ENCODE results near the gene RLN3.

Gene RLN3

GRCh38 chr19:13982773-13983172 is 45.2 kb upstream of the RLN3 start:
- Histone ChIP-seq H3K9ac (ENCODE audit: insufficient read length) (no peak overlapping the region), H3K36me3 (ENCODE audit: insufficient read depth, low read length) (no peaks in the 10 kb centered on the region), H3K4me3 (no peak overlapping the region), H3K27ac (no peak overlapping the region), H3K9me3 (ENCODE audit: low read depth, low read length) (no peaks in the 10 kb centered on the region)
- DNase-seq (ENCODE audit: low read depth, low spot score) = no peak
- TF ChIP-seq EZH2 (IDR thresholded peaks at IDR 0.05) (no peak), POLR2AphosphoS5 (IDR thresholded peaks at IDR 0.05; ENCODE audit: borderline replicate concordance, low read depth, low read length) (no peak)

DNA sequence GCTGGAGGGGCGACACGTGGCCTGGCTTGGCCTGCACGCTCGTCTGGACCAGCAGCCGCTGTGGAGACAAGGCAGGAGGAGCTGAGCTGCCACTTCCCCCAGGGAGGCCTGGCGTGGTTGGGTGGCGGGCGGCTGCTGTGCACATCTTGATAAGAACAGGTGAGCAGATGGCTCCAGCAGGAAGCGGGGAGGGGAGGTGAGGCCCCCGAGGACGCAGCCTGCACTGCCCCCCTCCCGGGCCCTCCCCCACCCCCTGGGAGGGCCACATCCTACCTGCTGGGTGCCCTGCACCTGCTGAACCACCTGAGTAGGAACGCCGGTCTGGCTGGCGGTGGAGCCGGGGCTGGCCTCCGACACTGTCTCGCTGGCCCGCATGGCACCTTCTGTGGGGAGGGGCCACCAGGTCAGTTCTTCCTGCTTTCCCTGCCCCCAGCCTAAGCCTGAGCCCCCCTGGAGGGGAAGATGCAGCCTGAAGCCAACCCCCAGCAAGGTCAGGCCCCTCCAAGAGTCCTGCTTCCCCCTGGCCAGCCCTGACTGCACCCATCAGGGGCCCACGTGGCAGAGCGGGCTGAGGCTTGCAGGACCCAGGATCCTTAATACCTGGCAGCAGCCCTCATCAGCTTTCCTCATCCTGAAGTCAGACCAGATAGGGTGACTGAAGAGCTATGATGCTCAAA is 44.6 kb upstream of the RLN3 start:
- H3K9ac ChIP-seq (ENCODE audit: insufficient read length) = no peak overlapping the region
- DNase-seq (ENCODE audit: low read depth, low spot score) = no peak
- H3K27ac ChIP-seq = no peak overlapping the region
- TF ChIP-seq POLR2AphosphoS5 (IDR thresholded peaks at IDR 0.05; ENCODE audit: borderline replicate concordance, low read depth, low read length) (no peak), EZH2 (IDR thresholded peaks at IDR 0.05) (no peak), FOXP2 (optimal IDR thresholded peaks at IDR 0.05; ENCODE audit: control extremely low read depth, extremely low read length, insufficient read depth) (no peak)
- H3K4me3 ChIP-seq = no peak overlapping the region
- H3K36me3 ChIP-seq (ENCODE audit: insufficient read depth, low read length) = no peaks in the 10 kb centered on the region
- H3K9me3 ChIP-seq (ENCODE audit: low read depth, low read length) = no peaks in the 10 kb centered on the region

DNA sequence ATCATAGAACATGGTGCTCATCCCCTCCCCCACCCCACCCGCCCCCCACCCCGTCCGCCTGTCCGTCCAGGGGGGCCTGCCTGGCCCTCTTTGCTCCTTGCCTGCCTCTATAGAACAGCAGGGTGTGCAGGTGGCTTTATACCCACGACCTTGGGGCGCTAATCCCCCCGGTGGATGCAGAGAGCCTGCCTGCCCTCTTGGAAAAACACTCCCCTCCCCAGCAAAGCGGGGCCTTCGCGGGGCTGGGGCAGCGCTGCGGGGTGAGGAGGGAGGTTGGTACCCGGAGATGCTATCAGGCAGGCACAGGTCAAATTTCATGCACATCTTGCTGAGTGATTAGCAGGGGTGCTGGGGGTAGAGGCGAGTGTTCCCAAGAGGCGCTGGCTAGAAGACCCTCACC is 43.8 kb upstream of the RLN3 start:
- H3K9ac ChIP-seq (ENCODE audit: insufficient read length) = no peak overlapping the region
- H3K36me3 ChIP-seq (ENCODE audit: insufficient read depth, low read length) = no peaks in the 10 kb centered on the region
- no peak overlapping the region for H3K4me3 ChIP-seq
- H3K9me3 ChIP-seq (ENCODE audit: low read depth, low read length) = no peaks in the 10 kb centered on the region
- TF ChIP-seq POLR2AphosphoS5 (IDR thresholded peaks at IDR 0.05; ENCODE audit: borderline replicate concordance, low read depth, low read length) (no peak), FOXP2 (optimal IDR thresholded peaks at IDR 0.05; ENCODE audit: control extremely low read depth, extremely low read length, insufficient read depth) (no peak), EZH2 (IDR thresholded peaks at IDR 0.05) (no peak)
- no peak overlapping the region for H3K27ac ChIP-seq
- no peak for DNase-seq (ENCODE audit: low read depth, low spot score)

DNA sequence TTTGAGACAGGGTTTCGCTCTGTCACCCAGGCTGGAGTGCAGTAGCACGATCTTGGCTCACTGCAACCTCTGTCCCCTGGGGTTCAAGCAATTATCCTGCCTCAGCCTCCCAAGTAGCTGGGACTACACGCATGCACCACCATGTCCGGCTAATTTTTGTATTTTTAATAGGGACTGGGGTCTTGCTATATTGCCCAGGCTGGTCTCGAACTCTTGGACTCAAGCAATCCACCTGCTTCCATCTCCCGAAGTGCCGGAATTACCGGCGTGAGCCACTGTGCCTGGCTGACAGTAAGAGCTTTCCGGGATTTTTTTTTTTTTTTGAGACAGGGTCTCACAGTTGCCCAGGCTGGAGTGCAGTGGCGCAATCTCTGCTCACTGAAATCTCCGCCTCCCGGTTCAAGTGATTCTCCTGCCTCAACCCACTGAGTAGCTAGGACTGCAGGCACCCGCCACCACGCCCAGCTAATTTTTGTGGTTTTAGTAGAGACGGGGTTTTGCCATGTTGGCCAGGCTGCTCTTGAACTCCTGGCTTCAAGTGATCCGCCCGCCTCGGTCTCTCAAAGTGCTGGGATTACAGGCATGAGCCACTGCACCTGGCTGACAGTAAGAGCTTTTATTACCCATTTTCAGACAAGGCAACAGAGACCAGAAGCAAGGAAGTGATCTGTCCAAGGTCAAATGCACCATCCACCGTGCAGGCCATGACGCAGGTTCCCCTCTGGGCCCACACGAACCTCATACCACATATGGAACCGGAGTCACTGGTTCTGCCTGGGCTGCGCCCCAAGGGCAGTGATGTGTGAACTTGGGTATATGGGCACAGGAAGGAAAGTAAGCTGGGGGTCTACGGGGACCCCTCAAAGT is 42.8 kb upstream of the RLN3 start:
- H3K4me3 ChIP-seq = no peak overlapping the region
- no peak for DNase-seq (ENCODE audit: low read depth, low spot score)
- no peaks in the 10 kb centered on the region for H3K9me3 ChIP-seq (ENCODE audit: low read depth, low read length)
- no peaks in the 10 kb centered on the region for H3K36me3 ChIP-seq (ENCODE audit: insufficient read depth, low read length)
- peak overlapping the region; percentile 78 for H3K27ac ChIP-seq
- H3K9ac ChIP-seq (ENCODE audit: insufficient read length) = no peak overlapping the region
- no peak for TF ChIP-seq EZH2 (IDR thresholded peaks at IDR 0.05)
- no peak for TF ChIP-seq FOXP2 (optimal IDR thresholded peaks at IDR 0.05; ENCODE audit: control extremely low read depth, extremely low read length, insufficient read depth)
- no peak for TF ChIP-seq POLR2AphosphoS5 (IDR thresholded peaks at IDR 0.05; ENCODE audit: borderline replicate concordance, low read depth, low read length)

GRCh38 chr19:13985771-13986347 is 42.1 kb upstream of the RLN3 start:
- TF ChIP-seq EZH2 (IDR thresholded peaks at IDR 0.05) (no peak), POLR2AphosphoS5 (IDR thresholded peaks at IDR 0.05; ENCODE audit: borderline replicate concordance, low read depth, low read length) (no peak), FOXP2 (optimal IDR thresholded peaks at IDR 0.05; ENCODE audit: control extremely low read depth, extremely low read length, insufficient read depth) (no peak)
- no peak for DNase-seq (ENCODE audit: low read depth, low spot score)
- Histone ChIP-seq H3K4me3 (peak overlapping the region; percentile 45), H3K36me3 (ENCODE audit: insufficient read depth, low read length) (no peaks in the 10 kb centered on the region), H3K27ac (peak overlapping the region; percentile 78), H3K9ac (ENCODE audit: insufficient read length) (peak overlapping the region; percentile 47), H3K9me3 (ENCODE audit: low read depth, low read length) (no peaks in the 10 kb centered on the region)

DNA sequence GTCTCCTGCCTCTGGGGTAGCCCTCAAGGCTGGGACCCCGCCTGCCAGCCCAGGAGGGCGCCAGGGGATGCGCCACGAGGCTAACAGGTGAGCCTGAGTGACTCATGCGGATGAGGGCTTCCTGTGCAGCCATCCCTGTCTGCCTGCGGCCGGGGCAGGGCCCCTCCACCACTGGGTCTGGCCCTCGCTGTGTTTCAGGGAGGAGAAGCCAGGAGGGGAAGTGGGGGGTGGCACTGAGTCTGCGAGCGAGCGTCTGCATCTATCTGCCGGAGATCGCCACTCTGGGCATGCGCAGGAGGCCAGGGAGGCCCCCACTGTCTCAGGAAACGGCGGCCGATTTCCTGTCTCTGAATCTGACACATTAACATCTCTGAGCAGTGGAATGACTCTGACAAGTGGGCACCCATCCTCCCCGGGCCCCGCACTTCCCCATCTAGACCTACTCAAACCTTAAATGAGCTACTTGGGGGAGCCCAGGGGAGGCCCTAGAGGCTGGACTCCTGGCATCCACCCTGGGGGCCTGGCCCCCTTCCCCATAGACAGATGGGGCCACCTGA is 41.5 kb upstream of the RLN3 start:
- H3K4me3 ChIP-seq = peak overlapping the region; percentile 45
- peak; percentile 40 for DNase-seq (ENCODE audit: low read depth, low spot score)
- H3K9ac ChIP-seq (ENCODE audit: insufficient read length) = peak overlapping the region; percentile 47
- TF ChIP-seq POLR2AphosphoS5 (IDR thresholded peaks at IDR 0.05; ENCODE audit: borderline replicate concordance, low read depth, low read length) = peak; percentile 31; the same call in 1 of the 2 replicates
- no peak for TF ChIP-seq EZH2 (IDR thresholded peaks at IDR 0.05)
- TF ChIP-seq FOXP2 (optimal IDR thresholded peaks at IDR 0.05; ENCODE audit: control extremely low read depth, extremely low read length, insufficient read depth) = no peak
- H3K27ac ChIP-seq = peak overlapping the region; percentile 78
- no peaks in the 10 kb centered on the region for H3K36me3 ChIP-seq (ENCODE audit: insufficient read depth, low read length)
- no peaks in the 10 kb centered on the region for H3K9me3 ChIP-seq (ENCODE audit: low read depth, low read length)

GRCh38 chr19:13987101-13987890 is 40.7 kb upstream of the RLN3 start:
- peak overlapping the region; percentile 78 for H3K27ac ChIP-seq
- H3K9me3 ChIP-seq (ENCODE audit: low read depth, low read length) = no peaks in the 10 kb centered on the region
- H3K4me3 ChIP-seq = no peak overlapping the region
- TF ChIP-seq POLR2AphosphoS5 (IDR thresholded peaks at IDR 0.05; ENCODE audit: borderline replicate concordance, low read depth, low read length) (no peak), EZH2 (IDR thresholded peaks at IDR 0.05) (no peak), FOXP2 (optimal IDR thresholded peaks at IDR 0.05; ENCODE audit: control extremely low read depth, extremely low read length, insufficient read depth) (no peak)
- H3K36me3 ChIP-seq (ENCODE audit: insufficient read depth, low read length) = no peaks in the 10 kb centered on the region; the same call in 1 of the 2 replicates
- no peak overlapping the region for H3K9ac ChIP-seq (ENCODE audit: insufficient read length)
- DNase-seq (ENCODE audit: low read depth, low spot score) = no peak
